ENCODE results near the gene GRID2.

The GRID2 gene

DNA sequence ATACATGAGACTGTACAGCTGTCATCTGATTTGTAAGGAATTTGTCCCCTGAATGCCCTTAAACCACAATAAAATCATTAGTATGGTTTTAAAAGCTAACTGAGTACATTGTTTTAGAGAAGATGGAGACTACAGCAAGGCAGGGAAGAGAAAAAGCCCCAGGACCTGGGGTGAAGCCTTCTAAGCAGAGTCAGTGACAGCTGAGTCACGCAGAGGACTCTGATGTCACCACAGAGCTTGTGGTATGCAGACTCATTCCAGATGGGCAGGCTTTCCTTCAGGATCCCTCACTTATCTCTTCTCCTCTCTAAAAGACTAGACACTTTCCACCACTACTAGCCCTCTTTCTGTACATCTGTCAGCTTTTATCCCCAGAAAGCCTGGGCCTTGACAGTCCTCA lies 1427.7 kb downstream of the GRID2 start:
- no peak overlapping the region for H3K27ac ChIP-seq
- TF ChIP-seq, protein P1, sequence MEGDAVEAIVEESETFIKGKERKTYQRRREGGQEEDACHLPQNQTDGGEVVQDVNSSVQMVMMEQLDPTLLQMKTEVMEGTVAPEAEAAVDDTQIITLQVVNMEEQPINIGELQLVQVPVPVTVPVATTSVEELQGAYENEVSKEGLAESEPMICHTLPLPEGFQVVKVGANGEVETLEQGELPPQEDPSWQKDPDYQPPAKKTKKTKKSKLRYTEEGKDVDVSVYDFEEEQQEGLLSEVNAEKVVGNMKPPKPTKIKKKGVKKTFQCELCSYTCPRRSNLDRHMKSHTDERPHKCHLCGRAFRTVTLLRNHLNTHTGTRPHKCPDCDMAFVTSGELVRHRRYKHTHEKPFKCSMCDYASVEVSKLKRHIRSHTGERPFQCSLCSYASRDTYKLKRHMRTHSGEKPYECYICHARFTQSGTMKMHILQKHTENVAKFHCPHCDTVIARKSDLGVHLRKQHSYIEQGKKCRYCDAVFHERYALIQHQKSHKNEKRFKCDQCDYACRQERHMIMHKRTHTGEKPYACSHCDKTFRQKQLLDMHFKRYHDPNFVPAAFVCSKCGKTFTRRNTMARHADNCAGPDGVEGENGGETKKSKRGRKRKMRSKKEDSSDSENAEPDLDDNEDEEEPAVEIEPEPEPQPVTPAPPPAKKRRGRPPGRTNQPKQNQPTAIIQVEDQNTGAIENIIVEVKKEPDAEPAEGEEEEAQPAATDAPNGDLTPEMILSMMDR (IDR thresholded peaks at IDR 0.05), result no peak
- no peak for TF ChIP-seq ZFX (IDR thresholded peaks at IDR 0.05; ENCODE audit: borderline replicate concordance)

- H3K27ac ChIP-seq, result no peak overlapping the region
- TF ChIP-seq, protein P1 (IDR thresholded peaks at IDR 0.05), result no peak
- TF ChIP-seq ZFX (IDR thresholded peaks at IDR 0.05; ENCODE audit: borderline replicate concordance), result no peak
Measured at GRCh38 chr4:93732509-93732908, 1428.7 kb downstream of the GRID2 start.

- TF ChIP-seq, protein P1 (IDR thresholded peaks at IDR 0.05), result no peak
- TF ChIP-seq ZFX (IDR thresholded peaks at IDR 0.05; ENCODE audit: borderline replicate concordance), result no peak
- no peak overlapping the region for H3K27ac ChIP-seq
Measured at GRCh38 chr4:93740890-93741289, 1437.1 kb downstream of the GRID2 start.

- no peak for TF ChIP-seq ZFX (IDR thresholded peaks at IDR 0.05; ENCODE audit: borderline replicate concordance)
- TF ChIP-seq, protein P1 (IDR thresholded peaks at IDR 0.05), result no peak
- H3K27ac ChIP-seq, result no peak overlapping the region
Measured at GRCh38 chr4:93743022-93743421, 1439.3 kb downstream of the GRID2 start.

DNA sequence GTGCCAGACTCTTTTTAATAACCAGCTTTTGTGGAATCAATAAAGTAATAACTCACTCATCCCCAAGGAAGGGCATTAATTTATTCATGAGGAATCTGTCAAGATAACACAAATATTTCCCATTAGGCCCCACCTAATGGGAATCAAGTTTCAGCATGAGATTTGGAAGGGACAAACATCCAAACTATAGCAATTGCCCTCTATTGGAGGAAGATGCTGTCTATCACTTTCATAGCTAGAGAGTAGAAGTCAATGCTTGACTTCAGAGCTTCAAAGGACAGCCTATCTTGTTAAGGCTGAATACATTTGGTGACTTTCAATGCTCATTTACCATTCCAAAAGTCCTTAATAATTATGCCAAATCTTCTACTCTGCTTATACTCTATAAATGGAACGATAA lies 1439.9 kb downstream of the GRID2 start:
- TF ChIP-seq, protein P1 (IDR thresholded peaks at IDR 0.05), result no peak
- TF ChIP-seq ZFX (IDR thresholded peaks at IDR 0.05; ENCODE audit: borderline replicate concordance), result no peak
- H3K27ac ChIP-seq, result no peak overlapping the region

- TF ChIP-seq, protein P1 (IDR thresholded peaks at IDR 0.05), result no peak
- no peak for TF ChIP-seq ZFX (IDR thresholded peaks at IDR 0.05; ENCODE audit: borderline replicate concordance)
- no peak overlapping the region for H3K27ac ChIP-seq
Measured at GRCh38 chr4:93744961-93745360, 1441.2 kb downstream of the GRID2 start.

GRCh38 chr4:93746031-93746430 lies 1442.3 kb downstream of the GRID2 start:
- no peak overlapping the region for H3K27ac ChIP-seq
- TF ChIP-seq ZFX (IDR thresholded peaks at IDR 0.05; ENCODE audit: borderline replicate concordance), result no peak
- TF ChIP-seq, protein P1 (IDR thresholded peaks at IDR 0.05), result no peak
